Glutamatergic neuron (in vitro differentiated cells): Measurements from ENCODE around the gene DBR1. TPM values are rescaled to one million over a fixed set of nuclear protein-coding genes. Genes with fewer than 3 reads are reported as not detected.

Experiments
- DNase-seq: peaks from one replicate; pipeline ENCODE4 v3.0.0; 2022
- H3K27ac Mint-ChIP-seq: one replicate; pipeline ENCODE4 v1.8.0; 2020; ENCODE audit warnings: mild to moderate bottlenecking, mixed read lengths, inconsistent platforms; ENCODE audit not compliant: unreplicated experiment
- H3K27me3 Mint-ChIP-seq: one replicate; pipeline ENCODE4 v1.8.0; 2020; ENCODE audit warnings: mild to moderate bottlenecking, moderate library complexity, mixed read lengths, inconsistent platforms; ENCODE audit not compliant: unreplicated experiment
- H3K36me3 Mint-ChIP-seq: one replicate; pipeline ENCODE4 v1.8.0; 2020; ENCODE audit warnings: mild to moderate bottlenecking, mixed read lengths, inconsistent platforms; ENCODE audit not compliant: unreplicated experiment
- H3K4me1 Mint-ChIP-seq: one replicate; pipeline ENCODE4 v1.8.0; 2020; ENCODE audit warnings: mild to moderate bottlenecking, low read depth, mixed read lengths, inconsistent platforms; ENCODE audit not compliant: unreplicated experiment
- H3K4me3 Mint-ChIP-seq: one replicate; pipeline ENCODE4 v1.8.0; 2020; ENCODE audit warnings: mild to moderate bottlenecking, mixed read lengths, inconsistent platforms; ENCODE audit not compliant: unreplicated experiment
- H3K9me3 Mint-ChIP-seq: one replicate; pipeline ENCODE4 v1.8.0; 2020; ENCODE audit warnings: mild to moderate bottlenecking, moderate library complexity, mixed read lengths, inconsistent platforms; ENCODE audit not compliant: unreplicated experiment
- CTCF ChIP-seq: fragments of 200-600 bp; sonication (generic); IDR thresholded peaks from one replicate; pipeline ENCODE4 v1.5.0; 2021; ENCODE audit not compliant: partially characterized antibody, unreplicated experiment
- long read RNA-seq: library from polyadenylated mRNA; unstranded; transcript quantifications from one replicate; pipeline ENCODE4 v2.0.0, GENCODE V29; 2020; ENCODE audit not compliant: unreplicated experiment
- total RNA-seq: library from RNA; stranded (reverse); fragmentation: NEBNext Ultra II Directional; extraction: Animal tissue kit (Norgen Biotek cat#: 25700); gene quantifications from one replicate; pipeline ENCODE4 v1.2.1, GENCODE V29; 2021; ENCODE audit not compliant: unreplicated experiment

The DBR1 gene
- total RNA-seq = 16.0 TPM
- long read RNA-seq, partial matches to known transcripts = 2 of 7 reads
- long read RNA-seq, other reads (novel, unspliced or antisense) = 2 of 7 reads

GRCh38 chr3:138174421-138175131, at the start of gene DBR1:
Gene DBR1 (minus strand): TSS chr3:138174921. CDS start chr3:138174795, 126 bp downstream.
- Mint-ChIP-seq H3K4me1 (peaks cover 3% of the 10 kb centered on the region), H3K27ac (peak within 1 kb of the TSS; percentile 95), H3K36me3 (no peaks in the 10 kb centered on the region), H3K4me3 (peak within 1 kb of the TSS; percentile 91), H3K27me3 (peaks cover 2% of the 10 kb centered on the region), H3K9me3 (peaks cover 4% of the 10 kb centered on the region)
- TF ChIP-seq CTCF = no peak
- peak; percentile 61 for DNase-seq

GRCh38 chr3:138222942-138223287, 48.2 kb upstream of the DBR1 start:
- no peak overlapping the region for H3K4me3 Mint-ChIP-seq
- H3K27ac Mint-ChIP-seq = no peak overlapping the region
- TF ChIP-seq CTCF = no peak
- DNase-seq = no peak
- peaks cover 1% of the 10 kb centered on the region for H3K27me3 Mint-ChIP-seq
- H3K4me1 Mint-ChIP-seq = peaks cover 5% of the 10 kb centered on the region
- no peaks in the 10 kb centered on the region for H3K9me3 Mint-ChIP-seq
- no peaks in the 10 kb centered on the region for H3K36me3 Mint-ChIP-seq

- H3K36me3 Mint-ChIP-seq = no peaks in the 10 kb centered on the region
- no peaks in the 10 kb centered on the region for H3K9me3 Mint-ChIP-seq
- H3K27me3 Mint-ChIP-seq = peaks cover 1% of the 10 kb centered on the region
- no peak overlapping the region for H3K4me3 Mint-ChIP-seq
- no peak for DNase-seq
- H3K27ac Mint-ChIP-seq = no peak overlapping the region
- no peak for TF ChIP-seq CTCF
- peaks cover 5% of the 10 kb centered on the region for H3K4me1 Mint-ChIP-seq
Measured at GRCh38 chr3:138222131-138222941, 47.6 kb upstream of the DBR1 start.

GRCh38 chr3:138220788-138221187, 46.1 kb upstream of the DBR1 start:
- Mint-ChIP-seq H3K36me3 (no peaks in the 10 kb centered on the region), H3K27me3 (peaks cover 1% of the 10 kb centered on the region), H3K9me3 (no peaks in the 10 kb centered on the region), H3K4me3 (no peak overlapping the region), H3K27ac (no peak overlapping the region), H3K4me1 (peaks cover 8% of the 10 kb centered on the region)
- no peak for DNase-seq
- no peak for TF ChIP-seq CTCF

- Mint-ChIP-seq H3K27ac (no peak overlapping the region), H3K27me3 (peaks cover 1% of the 10 kb centered on the region), H3K4me1 (peaks cover 8% of the 10 kb centered on the region), H3K36me3 (no peaks in the 10 kb centered on the region), H3K4me3 (no peak overlapping the region), H3K9me3 (no peaks in the 10 kb centered on the region)
- TF ChIP-seq CTCF = no peak
- no peak for DNase-seq
Measured at GRCh38 chr3:138220242-138220641, 45.5 kb upstream of the DBR1 start.
